GM12892 (cell line): Measurements from ENCODE around the gene ZNF248.

Experiments
- POLR2A ChIP-seq: IDR thresholded peaks from 2 replicates; pipeline ENCODE4 v1.6.1; 2011; ENCODE audit warnings: low read depth, low read length, control low read depth
- POLR2AphosphoS5 ChIP-seq: IDR thresholded peaks from 2 replicates; pipeline ENCODE4 v1.6.1; 2011; ENCODE audit warnings: low read depth, low read length, control low read depth
- TAF1 ChIP-seq: IDR thresholded peaks from 2 replicates; pipeline ENCODE4 v1.6.1; 2011; ENCODE audit warnings: low read depth, mild to moderate bottlenecking, control low read depth, low read length, borderline replicate concordance

DNA sequence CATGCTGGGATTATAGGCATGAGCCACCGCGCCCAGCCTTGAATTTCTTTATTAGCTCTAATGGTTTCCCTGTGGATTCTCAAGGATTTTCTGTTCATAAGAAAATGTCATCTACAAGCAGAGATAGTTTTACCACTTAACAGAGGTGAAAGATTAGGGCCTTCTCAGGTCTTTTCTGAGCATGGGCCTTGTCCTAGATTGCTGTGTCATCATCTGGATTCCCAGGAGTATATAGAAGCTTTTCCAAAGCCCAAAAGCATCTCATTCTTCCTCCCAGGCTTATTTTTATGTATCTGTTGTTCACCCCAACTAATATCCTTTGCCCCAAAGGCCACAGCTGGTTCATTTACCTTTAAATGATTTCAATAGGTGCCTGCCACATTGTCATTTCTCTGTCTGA is 13.7 kb upstream of the ZNF248 start:
- TF ChIP-seq POLR2A (no peak), TAF1 (no peak), POLR2AphosphoS5 (no peak)
